DND-41 (cell line): ENCODE data around the gene VIT.

ENCODE experiments used
- ATAC-seq: fragments of 200-7000 bp; cut with Tn5 transposase; 3 replicates; pipeline ENCODE4 v1.9.1; 2021; ENCODE audit warnings: low read depth; ENCODE audit not compliant: insufficient read depth
- DNase-seq: peaks from one replicate; pipeline ENCODE4 v3.0.0-alpha.2; 2020
- H2AFZ ChIP-seq: 2 replicates; pipeline ENCODE4 v1.6.0; 2012; ENCODE audit warnings: low read depth, low read length
- H3K27ac ChIP-seq: 2 replicates; pipeline ENCODE4 v1.5.1; 2012; ENCODE audit warnings: low read length, inconsistent platforms
- H3K27me3 ChIP-seq: fragments of 200-600 bp; sonication (generic); 2 replicates; pipeline ENCODE4 v1.6.0; 2012; ENCODE audit warnings: low read length, mild to moderate bottlenecking, inconsistent platforms; ENCODE audit not compliant: insufficient read depth, poor library complexity
- H3K36me3 ChIP-seq: 2 replicates; pipeline ENCODE4 v1.5.1; 2012; ENCODE audit warnings: low read length, inconsistent platforms; ENCODE audit not compliant: insufficient read depth
- H3K4me1 ChIP-seq: 2 replicates; pipeline ENCODE4 v1.5.1; 2012; ENCODE audit warnings: mild to moderate bottlenecking, low read length; ENCODE audit not compliant: insufficient read depth
- H3K4me2 ChIP-seq: 2 replicates; pipeline ENCODE4 v1.6.0; 2012; ENCODE audit warnings: mild to moderate bottlenecking, moderate library complexity, low read length, inconsistent platforms; ENCODE audit not compliant: insufficient read depth
- H3K4me3 ChIP-seq, 2 experiments: fragments of 200-600 bp in 1 of 2; shearing (Covaris generic) in 1 of 2; 2 replicates each; pipeline ENCODE4 v1.5.1; 2012 to 2016; ENCODE audit warnings: inconsistent platforms in 2 of 2, low read length in 2 of 2, mild to moderate bottlenecking in 2 of 2, low read depth in 1 of 2, moderate library complexity in 1 of 2
- H3K79me2 ChIP-seq: 2 replicates; pipeline ENCODE4 v1.6.0; 2012; ENCODE audit warnings: low read length, inconsistent platforms; ENCODE audit not compliant: insufficient read depth
- H3K9ac ChIP-seq: 2 replicates; pipeline ENCODE4 v1.6.0; 2012; ENCODE audit warnings: low read depth, mild to moderate bottlenecking, inconsistent platforms, low read length, moderate library complexity
- H3K9me3 ChIP-seq: 2 replicates; pipeline ENCODE4 v1.5.1; 2012; ENCODE audit warnings: low read length, moderate library complexity, mild to moderate bottlenecking, inconsistent platforms; ENCODE audit not compliant: insufficient read depth, severe bottlenecking
- H4K20me1 ChIP-seq: 2 replicates; pipeline ENCODE4 v1.6.0; 2012; ENCODE audit warnings: low read length; ENCODE audit not compliant: insufficient read depth
- CTCF ChIP-seq: IDR thresholded peaks from 2 replicates; pipeline ENCODE4 v1.5.1; 2012; ENCODE audit warnings: borderline replicate concordance, low read length, moderate library complexity, mild to moderate bottlenecking; ENCODE audit not compliant: poor library complexity, severe bottlenecking; ENCODE audit errors: extremely low read depth
- EZH2 ChIP-seq: IDR thresholded peaks from 3 replicates; pipeline ENCODE4 v1.6.1; 2012; ENCODE audit warnings: borderline replicate concordance, low read depth, mild to moderate bottlenecking, moderate library complexity, low read length, inconsistent platforms; ENCODE audit not compliant: severe bottlenecking

The VIT gene

DNA sequence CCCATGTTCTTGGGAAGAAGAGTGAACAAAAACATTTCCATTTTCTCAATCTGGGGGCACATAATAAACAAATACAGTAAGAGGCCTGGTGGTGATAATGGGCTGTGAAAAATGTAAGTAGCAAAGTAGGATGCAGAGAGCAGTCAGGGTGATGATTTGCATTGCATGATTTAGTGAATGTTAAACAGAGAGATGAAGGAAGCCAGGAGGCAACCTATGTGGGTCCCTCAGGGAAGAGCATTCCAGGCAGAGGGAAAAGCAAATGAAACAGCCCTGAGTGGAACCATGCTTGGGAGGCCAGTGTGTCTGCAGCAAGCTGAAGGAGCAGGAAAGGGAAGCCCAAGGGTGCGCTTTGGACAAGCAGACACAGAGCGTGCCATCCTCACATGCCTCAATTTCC is 5.4 kb downstream of the VIT start:
- no peak overlapping the region for H3K4me3 ChIP-seq
- H3K36me3 ChIP-seq: no peaks in the 10 kb centered on the region
- DNase-seq (no peak), ATAC-seq (no peak)
- no peak overlapping the region for H2AFZ ChIP-seq
- no peaks in the 10 kb centered on the region for H3K79me2 ChIP-seq
- no peak overlapping the region for H3K9ac ChIP-seq
- no peaks in the 10 kb centered on the region for H3K27me3 ChIP-seq
- H3K9me3 ChIP-seq: no peaks in the 10 kb centered on the region
- no peaks in the 10 kb centered on the region for H3K4me1 ChIP-seq
- TF ChIP-seq CTCF: no peak
- no peak for TF ChIP-seq EZH2
- H4K20me1 ChIP-seq: no peaks in the 10 kb centered on the region
- H3K27ac ChIP-seq: no peak overlapping the region
- H3K4me2 ChIP-seq: no peak overlapping the region

GRCh38 chr2:36702781-36703180 is 6.3 kb downstream of the VIT start:
- Histone ChIP-seq H3K27me3 (no peaks in the 10 kb centered on the region), H2AFZ (no peak overlapping the region), H3K9ac (no peak overlapping the region), H3K4me3 (no peak overlapping the region), H3K9me3 (no peaks in the 10 kb centered on the region), H3K79me2 (no peaks in the 10 kb centered on the region), H3K4me1 (no peaks in the 10 kb centered on the region), H3K27ac (no peak overlapping the region), H4K20me1 (no peaks in the 10 kb centered on the region), H3K4me2 (no peak overlapping the region), H3K36me3 (no peaks in the 10 kb centered on the region)
- TF ChIP-seq EZH2 (no peak), CTCF (no peak)
- DNase-seq: no peak
- ATAC-seq: no peak

DNA sequence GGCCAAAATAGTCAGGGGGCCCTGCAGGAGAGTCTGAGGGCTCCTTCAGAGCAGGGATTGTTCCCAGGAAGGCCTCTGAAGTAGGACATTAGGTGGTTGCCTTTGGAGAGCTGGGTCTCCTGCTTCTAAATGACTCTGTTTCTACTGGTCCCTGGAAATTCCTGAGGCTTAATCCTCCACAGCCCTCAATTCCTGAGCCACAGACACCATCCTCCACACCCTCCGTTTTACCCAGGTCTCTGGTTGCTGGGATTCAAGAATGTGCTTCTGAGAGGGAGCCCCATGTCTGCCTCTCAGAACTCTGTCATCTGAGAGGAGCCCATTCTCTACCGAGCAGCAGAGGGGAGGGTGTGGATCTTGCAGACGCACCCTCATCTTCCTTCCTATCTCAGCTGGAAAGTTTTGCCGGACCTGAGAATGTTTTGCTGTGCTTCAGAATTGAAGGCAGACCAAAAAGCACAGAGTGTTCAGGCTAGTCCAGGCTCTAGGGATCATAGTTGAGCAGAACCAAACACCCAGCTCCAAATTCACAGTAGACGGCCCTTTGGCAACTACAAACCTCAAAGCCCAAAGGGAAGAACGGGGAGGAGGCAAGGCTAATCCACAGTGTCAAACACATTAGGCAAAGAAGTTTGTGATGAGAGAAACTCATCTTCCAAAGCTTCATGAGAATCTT is 8.1 kb downstream of the VIT start:
- Histone ChIP-seq H3K9me3 (no peaks in the 10 kb centered on the region), H3K27ac (no peak overlapping the region), H3K36me3 (no peaks in the 10 kb centered on the region), H3K27me3 (no peaks in the 10 kb centered on the region), H3K9ac (no peak overlapping the region), H3K4me3 (no peak overlapping the region), H3K4me1 (no peaks in the 10 kb centered on the region), H2AFZ (no peak overlapping the region), H3K79me2 (no peaks in the 10 kb centered on the region), H3K4me2 (no peak overlapping the region), H4K20me1 (no peaks in the 10 kb centered on the region)
- TF ChIP-seq EZH2: no peak
- no peak for TF ChIP-seq CTCF
- ATAC-seq (no peak), DNase-seq (no peak)
